Stomach (tissue), 4 donors: ENCODE measurements around the gene CDCA4.

Experiments
- CTCF ChIP-seq, 7 experiments: fragments of 450-650 bp in 4 of 7; fragments of 200-600 bp in 3 of 7; sonication (generic) in 3 of 7; IDR thresholded peaks; one replicate each; pipeline ENCODE4 v1.5.1; 2016 to 2019; ENCODE audit warnings: antibody characterized with exemption in 7 of 7, control low read depth in 2 of 7, mild to moderate bottlenecking in 1 of 7
- POLR2A ChIP-seq, 4 donors: fragments of 450-650 bp; IDR thresholded peaks; one replicate each; pipeline ENCODE4 v1.6.1; 2016; ENCODE audit warnings: antibody characterized with exemption in 4 of 4, control low read depth in 2 of 4, mild to moderate bottlenecking in 1 of 4, moderate library complexity in 1 of 4
- POLR2AphosphoS5 ChIP-seq, 3 donors: sonication (generic); formaldehyde crosslinking; IDR thresholded peaks; one replicate each; pipeline ENCODE4 v1.6.1; 2016; ENCODE audit warnings: antibody characterized with exemption in 3 of 3

GRCh38 chr14:105043641-105044040, 22.8 kb upstream of the CDCA4 start:
- no peak for TF ChIP-seq POLR2A (IDR thresholded peaks at IDR 0.05)
- no peak for TF ChIP-seq CTCF (IDR thresholded peaks at IDR 0.05)
- TF ChIP-seq POLR2AphosphoS5 (IDR thresholded peaks at IDR 0.05), result no peak
